ENCODE data around the gene APP. TPM values are rescaled to one million over a fixed set of nuclear protein-coding genes. Genes with fewer than 3 reads are reported as not detected.

APP gene
- total and polyA plus RNA-seq, 10 of the 15 experiments (the other 5 are each of a cell fraction or from before 2014, with no cell fraction given): 8.8 to 94.9 (median 51.0) TPM

DNA sequence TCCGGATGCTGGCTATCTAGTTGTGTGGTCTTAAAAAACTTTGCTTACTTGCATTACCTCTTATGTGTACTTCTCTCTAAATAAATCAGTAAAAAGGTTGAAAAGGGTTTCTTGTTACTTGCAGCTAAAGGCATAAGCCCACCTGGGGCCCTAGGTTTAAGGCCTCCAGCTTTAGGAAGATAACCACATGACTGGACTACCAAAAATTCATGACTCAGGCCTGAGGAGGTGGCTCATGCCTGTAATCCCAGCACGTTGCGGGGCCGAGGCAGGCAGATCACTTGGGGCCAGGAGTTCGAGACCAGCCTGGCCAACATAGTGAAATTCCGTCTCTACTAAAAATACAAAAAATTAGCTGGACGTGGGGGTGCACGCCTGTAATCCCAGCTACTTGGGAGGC, 142.9 kb downstream of the APP start:
- 25% methylated on average over 8 of the region's 8 CpGs for WGBS (ENCODE audit: insufficient coverage, insufficient replicate concordance, low lambda C conversion rate, missing lambda C conversion rate)
- POLR2A ChIA-PET: no interaction called here

More for the DNA sequence above, 142.9 kb downstream of the APP start:
- in situ Hi-C loops (cut with MboI): no loop called here
- TF ChIP-seq, protein P1, sequence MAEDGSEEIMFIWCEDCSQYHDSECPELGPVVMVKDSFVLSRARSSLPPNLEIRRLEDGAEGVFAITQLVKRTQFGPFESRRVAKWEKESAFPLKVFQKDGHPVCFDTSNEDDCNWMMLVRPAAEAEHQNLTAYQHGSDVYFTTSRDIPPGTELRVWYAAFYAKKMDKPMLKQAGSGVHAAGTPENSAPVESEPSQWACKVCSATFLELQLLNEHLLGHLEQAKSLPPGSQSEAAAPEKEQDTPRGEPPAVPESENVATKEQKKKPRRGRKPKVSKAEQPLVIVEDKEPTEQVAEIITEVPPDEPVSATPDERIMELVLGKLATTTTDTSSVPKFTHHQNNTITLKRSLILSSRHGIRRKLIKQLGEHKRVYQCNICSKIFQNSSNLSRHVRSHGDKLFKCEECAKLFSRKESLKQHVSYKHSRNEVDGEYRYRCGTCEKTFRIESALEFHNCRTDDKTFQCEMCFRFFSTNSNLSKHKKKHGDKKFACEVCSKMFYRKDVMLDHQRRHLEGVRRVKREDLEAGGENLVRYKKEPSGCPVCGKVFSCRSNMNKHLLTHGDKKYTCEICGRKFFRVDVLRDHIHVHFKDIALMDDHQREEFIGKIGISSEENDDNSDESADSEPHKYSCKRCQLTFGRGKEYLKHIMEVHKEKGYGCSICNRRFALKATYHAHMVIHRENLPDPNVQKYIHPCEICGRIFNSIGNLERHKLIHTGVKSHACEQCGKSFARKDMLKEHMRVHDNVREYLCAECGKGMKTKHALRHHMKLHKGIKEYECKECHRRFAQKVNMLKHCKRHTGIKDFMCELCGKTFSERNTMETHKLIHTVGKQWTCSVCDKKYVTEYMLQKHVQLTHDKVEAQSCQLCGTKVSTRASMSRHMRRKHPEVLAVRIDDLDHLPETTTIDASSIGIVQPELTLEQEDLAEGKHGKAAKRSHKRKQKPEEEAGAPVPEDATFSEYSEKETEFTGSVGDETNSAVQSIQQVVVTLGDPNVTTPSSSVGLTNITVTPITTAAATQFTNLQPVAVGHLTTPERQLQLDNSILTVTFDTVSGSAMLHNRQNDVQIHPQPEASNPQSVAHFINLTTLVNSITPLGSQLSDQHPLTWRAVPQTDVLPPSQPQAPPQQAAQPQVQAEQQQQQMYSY (CRISPR knock-in tag; IDR thresholded peaks at IDR 0.05): no peak
- TF ChIP-seq CBX3 (IDR thresholded peaks at IDR 0.05; ENCODE audit: borderline replicate concordance, low read depth): no peak
- TF ChIP-seq USF2 (IDR thresholded peaks at IDR 0.05; ENCODE audit: borderline replicate concordance, low read depth, low read length): no peak
- TF ChIP-seq STAT3 (IDR thresholded peaks at IDR 0.05; ENCODE audit: low read depth, low read length): no peak
- TF ChIP-seq TBL1XR1 (IDR thresholded peaks at IDR 0.05; ENCODE audit: low read depth, low read length): no peak
- TF ChIP-seq IKZF1 (conservative IDR thresholded peaks at IDR 0.05): no peak
- Histone ChIP-seq H3K27ac (ENCODE audit: control insufficient read depth, insufficient read depth) (no peak overlapping the region), H4K20me1 (ENCODE audit: control insufficient read depth, insufficient read depth) (no peaks in the 10 kb centered on the region), H3K9ac (ENCODE audit: control insufficient read depth, insufficient read depth, low read length) (no peak overlapping the region), H3K36me3 (ENCODE audit: control insufficient read depth in 2 of 2, insufficient read depth in 2 of 2, low read length in 1 of 2) (no peaks in the 10 kb centered on the region), H3K4me1 (ENCODE audit: control insufficient read depth, insufficient read depth, low read length) (no peaks in the 10 kb centered on the region), H3K27me3 (replicated peaks in 1 of 2; ENCODE audit: control insufficient read depth in 2 of 2, insufficient read depth in 2 of 2, low read length in 1 of 2) (no peaks in the 10 kb centered on the region), H3K79me2 (ENCODE audit: control insufficient read depth, insufficient read depth, low read length) (no peaks in the 10 kb centered on the region), H3K4me2 (ENCODE audit: control insufficient read depth, insufficient read depth) (no peak overlapping the region), H2AFZ (ENCODE audit: control insufficient read depth, low read depth, low read length) (no peak overlapping the region), H3K4me3 (no peak overlapping the region), H3K9me3 (replicated peaks; ENCODE audit: control insufficient read depth, insufficient read depth, low read length) (no peaks in the 10 kb centered on the region)
- RAD21 ChIA-PET (ENCODE audit: unreplicated experiment): no interaction called here
- no TSS peak for BruUV-seq (replicated peaks)
- FAIRE-seq: no peak
- SMC1A ChIA-PET (ENCODE audit: uncharacterized antibody, unreplicated experiment): no interaction called here
- DNase-seq (ENCODE audit: low read depth, low spot score): no peak
- no peak for ATAC-seq
- intact Hi-C loops (cut with micrococcal nuclease; ENCODE audit: unreplicated experiment): no loop called here
- CTCF ChIA-PET: interaction anchor here (0.6 to 0.8 kb wide), 2 partner anchors 28 to 230 kb away, joined by 3 read pairs; no protein-coding TSS in a partner anchor

Measured in GM12878 (cell line).